Measurements from ENCODE around the gene DCAF12.

Gene DCAF12

DNA sequence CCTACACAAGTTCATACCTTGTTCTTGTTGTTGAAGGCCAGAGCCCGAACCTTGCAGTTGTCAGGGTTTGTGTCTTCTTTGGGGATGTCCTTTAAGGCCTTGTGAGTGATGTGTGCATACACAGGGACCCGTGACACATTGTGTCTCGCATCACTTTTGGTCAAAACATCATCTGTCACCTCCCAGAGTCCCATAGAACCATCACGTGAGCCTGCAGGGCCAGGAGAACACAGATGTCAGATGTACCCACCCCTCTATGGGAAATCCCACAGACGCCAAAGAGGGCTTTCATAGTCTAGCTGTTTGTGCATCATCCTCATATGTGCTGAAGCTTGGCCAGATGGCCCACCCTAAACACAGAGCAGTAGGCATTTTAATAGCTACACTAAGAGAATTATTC, 28.2 kb downstream of the DCAF12 start:
- TF ChIP-seq, protein P1, sequence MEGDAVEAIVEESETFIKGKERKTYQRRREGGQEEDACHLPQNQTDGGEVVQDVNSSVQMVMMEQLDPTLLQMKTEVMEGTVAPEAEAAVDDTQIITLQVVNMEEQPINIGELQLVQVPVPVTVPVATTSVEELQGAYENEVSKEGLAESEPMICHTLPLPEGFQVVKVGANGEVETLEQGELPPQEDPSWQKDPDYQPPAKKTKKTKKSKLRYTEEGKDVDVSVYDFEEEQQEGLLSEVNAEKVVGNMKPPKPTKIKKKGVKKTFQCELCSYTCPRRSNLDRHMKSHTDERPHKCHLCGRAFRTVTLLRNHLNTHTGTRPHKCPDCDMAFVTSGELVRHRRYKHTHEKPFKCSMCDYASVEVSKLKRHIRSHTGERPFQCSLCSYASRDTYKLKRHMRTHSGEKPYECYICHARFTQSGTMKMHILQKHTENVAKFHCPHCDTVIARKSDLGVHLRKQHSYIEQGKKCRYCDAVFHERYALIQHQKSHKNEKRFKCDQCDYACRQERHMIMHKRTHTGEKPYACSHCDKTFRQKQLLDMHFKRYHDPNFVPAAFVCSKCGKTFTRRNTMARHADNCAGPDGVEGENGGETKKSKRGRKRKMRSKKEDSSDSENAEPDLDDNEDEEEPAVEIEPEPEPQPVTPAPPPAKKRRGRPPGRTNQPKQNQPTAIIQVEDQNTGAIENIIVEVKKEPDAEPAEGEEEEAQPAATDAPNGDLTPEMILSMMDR (IDR thresholded peaks at IDR 0.05; ENCODE audit: poor library complexity, severe bottlenecking), result no peak
- H3K9me3 ChIP-seq (ENCODE audit: severe bottlenecking), result no peaks in the 10 kb centered on the region
- ATAC-seq (ENCODE audit: low read depth) (no peak), DNase-seq (ENCODE audit: low spot score) (no peak)
- H3K27ac ChIP-seq (ENCODE audit: poor library complexity, severe bottlenecking), result no peak overlapping the region
- H3K4me3 ChIP-seq (ENCODE audit: severe bottlenecking), result no peak overlapping the region
- H3K4me1 ChIP-seq (ENCODE audit: insufficient read depth, poor library complexity, severe bottlenecking), result no peaks in the 10 kb centered on the region
- H3K27me3 ChIP-seq (ENCODE audit: insufficient read depth, poor library complexity, severe bottlenecking), result no peaks in the 10 kb centered on the region
- H3K36me3 ChIP-seq (ENCODE audit: low read depth), result peaks cover 61% of the 10 kb centered on the region

DNA sequence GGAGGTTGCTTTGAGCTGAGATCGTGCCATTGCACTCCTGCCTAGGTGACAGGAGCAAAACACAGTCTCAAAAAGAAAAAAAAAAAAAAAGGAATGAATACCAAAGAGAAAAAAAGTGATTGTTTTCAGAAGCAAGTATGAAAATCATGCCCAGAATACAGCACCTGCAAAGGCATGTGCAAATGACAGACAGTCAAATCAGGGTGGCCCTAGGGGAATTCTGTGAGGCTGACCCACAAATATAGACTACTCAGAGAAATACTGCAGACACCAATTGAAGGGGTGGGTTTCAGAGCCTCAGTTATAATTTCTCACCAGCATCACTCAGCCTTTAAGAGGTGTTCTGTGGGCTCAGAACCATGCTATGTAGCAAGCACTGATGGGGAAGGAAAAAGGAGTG, 28.6 kb downstream of the DCAF12 start:
- no peak for ATAC-seq (ENCODE audit: low read depth)
- H3K4me1 ChIP-seq (ENCODE audit: insufficient read depth, poor library complexity, severe bottlenecking), result no peaks in the 10 kb centered on the region
- no peak for DNase-seq (ENCODE audit: low spot score)
- H3K27ac ChIP-seq (ENCODE audit: poor library complexity, severe bottlenecking), result no peak overlapping the region
- H3K27me3 ChIP-seq (ENCODE audit: insufficient read depth, poor library complexity, severe bottlenecking), result no peaks in the 10 kb centered on the region
- TF ChIP-seq, protein P1 (IDR thresholded peaks at IDR 0.05; ENCODE audit: poor library complexity, severe bottlenecking), result no peak
- H3K36me3 ChIP-seq (ENCODE audit: low read depth), result peaks cover 65% of the 10 kb centered on the region
- no peaks in the 10 kb centered on the region for H3K9me3 ChIP-seq (ENCODE audit: severe bottlenecking)
- no peak overlapping the region for H3K4me3 ChIP-seq (ENCODE audit: severe bottlenecking)

DNA sequence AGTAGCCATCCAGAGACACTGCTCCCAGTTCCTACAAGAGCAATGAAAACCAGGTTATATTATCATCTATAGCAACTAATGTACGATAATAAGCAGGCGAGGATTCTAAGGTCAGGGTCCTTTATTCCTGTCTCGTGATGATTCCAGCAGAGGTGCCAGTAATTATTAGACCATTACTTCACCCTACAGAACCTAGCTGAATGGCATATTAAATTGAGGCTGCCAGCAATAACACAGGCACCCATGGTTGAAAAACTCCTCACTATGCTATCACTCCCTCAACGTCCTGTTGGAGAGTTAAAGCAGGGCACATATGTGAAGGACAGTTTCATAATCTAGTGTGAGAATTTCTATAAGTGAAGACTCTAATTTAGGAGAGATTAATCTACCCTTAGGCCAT, 29.7 kb downstream of the DCAF12 start:
- H3K27ac ChIP-seq (ENCODE audit: poor library complexity, severe bottlenecking), result no peak overlapping the region
- ATAC-seq (ENCODE audit: low read depth) (no peak), DNase-seq (ENCODE audit: low spot score) (no peak)
- TF ChIP-seq, protein P1 (IDR thresholded peaks at IDR 0.05; ENCODE audit: poor library complexity, severe bottlenecking), result no peak
- no peak overlapping the region for H3K4me3 ChIP-seq (ENCODE audit: severe bottlenecking)
- H3K9me3 ChIP-seq (ENCODE audit: severe bottlenecking), result no peaks in the 10 kb centered on the region
- H3K36me3 ChIP-seq (ENCODE audit: low read depth), result peaks cover 63% of the 10 kb centered on the region
- no peaks in the 10 kb centered on the region for H3K4me1 ChIP-seq (ENCODE audit: insufficient read depth, poor library complexity, severe bottlenecking)
- H3K27me3 ChIP-seq (ENCODE audit: insufficient read depth, poor library complexity, severe bottlenecking), result no peaks in the 10 kb centered on the region

DNA sequence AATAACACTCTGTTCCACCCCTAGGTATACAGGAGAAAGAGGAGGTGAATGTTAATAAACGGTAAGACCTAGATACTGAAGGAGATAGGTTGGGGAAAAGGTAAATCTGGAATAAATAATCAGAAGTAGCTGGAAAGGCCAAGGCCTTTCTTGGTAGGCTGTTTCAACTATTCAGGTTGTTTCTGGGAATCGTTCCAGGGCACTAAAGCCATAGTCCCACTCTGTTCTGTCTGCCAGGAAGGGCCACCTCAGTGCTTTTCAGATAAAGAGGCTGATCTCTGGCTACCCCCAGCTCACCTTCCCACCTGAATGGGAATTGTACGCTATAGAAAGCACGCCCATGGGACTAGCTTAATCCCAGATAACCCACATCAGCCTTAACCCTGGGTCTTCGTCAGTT, 32.9 kb downstream of the DCAF12 start:
- TF ChIP-seq, protein P1 (IDR thresholded peaks at IDR 0.05; ENCODE audit: poor library complexity, severe bottlenecking), result no peak
- peaks cover 74% of the 10 kb centered on the region for H3K36me3 ChIP-seq (ENCODE audit: low read depth)
- H3K27me3 ChIP-seq (ENCODE audit: insufficient read depth, poor library complexity, severe bottlenecking), result no peaks in the 10 kb centered on the region
- H3K4me1 ChIP-seq (ENCODE audit: insufficient read depth, poor library complexity, severe bottlenecking), result no peaks in the 10 kb centered on the region
- no peaks in the 10 kb centered on the region for H3K9me3 ChIP-seq (ENCODE audit: severe bottlenecking)
- H3K4me3 ChIP-seq (ENCODE audit: severe bottlenecking), result no peak overlapping the region
- DNase-seq (ENCODE audit: low spot score) (no peak), ATAC-seq (ENCODE audit: low read depth) (no peak)
- no peak overlapping the region for H3K27ac ChIP-seq (ENCODE audit: poor library complexity, severe bottlenecking)

DNA sequence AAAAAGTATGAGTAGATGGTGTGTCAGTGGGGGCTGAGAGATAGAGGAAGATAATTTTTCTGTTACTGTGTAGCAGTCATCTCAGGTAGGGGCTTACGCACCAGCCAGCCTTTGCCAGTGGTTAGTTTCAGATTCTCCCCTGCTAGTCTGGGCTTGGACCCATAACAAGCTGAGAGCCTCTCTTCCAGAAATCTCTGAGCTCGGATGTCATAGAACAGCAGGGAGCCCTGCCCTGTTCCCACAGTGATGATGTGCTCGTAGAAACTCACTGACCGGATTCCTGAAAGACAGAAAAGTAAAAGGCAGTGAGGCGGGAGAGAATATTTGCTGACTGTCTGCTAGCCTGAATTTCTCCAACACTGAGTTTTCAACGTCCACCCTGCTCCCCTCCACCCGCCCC, 37.2 kb downstream of the DCAF12 start:
- peaks cover 65% of the 10 kb centered on the region for H3K36me3 ChIP-seq (ENCODE audit: low read depth)
- H3K27me3 ChIP-seq (ENCODE audit: insufficient read depth, poor library complexity, severe bottlenecking), result no peaks in the 10 kb centered on the region
- H3K4me3 ChIP-seq (ENCODE audit: severe bottlenecking), result no peak overlapping the region
- no peak for DNase-seq (ENCODE audit: low spot score)
- ATAC-seq (ENCODE audit: low read depth), result no peak
- TF ChIP-seq, protein P1 (IDR thresholded peaks at IDR 0.05; ENCODE audit: poor library complexity, severe bottlenecking), result no peak
- H3K9me3 ChIP-seq (ENCODE audit: severe bottlenecking), result no peaks in the 10 kb centered on the region
- H3K27ac ChIP-seq (ENCODE audit: poor library complexity, severe bottlenecking), result no peak overlapping the region
- H3K4me1 ChIP-seq (ENCODE audit: insufficient read depth, poor library complexity, severe bottlenecking), result no peaks in the 10 kb centered on the region

Measured in RWPE2 (cell line).